DOHH2 (cell line): ENCODE results near the gene TMTC2.

Experiments
- CTCF ChIP-seq: fragments of 200-600 bp; sonication (generic); IDR thresholded peaks from one replicate; pipeline ENCODE4 v1.5.1; 2014; ENCODE audit warnings: antibody characterized with exemption, mild to moderate bottlenecking, low read depth, low read length; ENCODE audit not compliant: poor library complexity, severe bottlenecking
- EZH2phosphoT487 ChIP-seq: fragments of 200-600 bp; sonication (generic); IDR thresholded peaks from 2 replicates; pipeline ENCODE4 v1.6.1; 2017; ENCODE audit warnings: borderline replicate concordance, mild to moderate bottlenecking, antibody characterized with exemption, low read length, moderate library complexity, mixed read lengths

- TF ChIP-seq CTCF = no peak
- TF ChIP-seq EZH2phosphoT487 = no peak
These were observed 354.3 kb downstream of the TMTC2 start for GRCh38 chr12:83040991-83041390.
